Vagina (tissue), 2 donors: Measurements from ENCODE around the gene MYL2.

ENCODE experiments used
- CTCF ChIP-seq, 3 experiments: fragments of 450-650 bp in 2 of 3; fragments of 200-600 bp in 1 of 3; sonication (generic) in 1 of 3; IDR thresholded peaks; one replicate each; pipeline ENCODE4 v1.5.1; 2017 to 2019; ENCODE audit warnings: antibody characterized with exemption in 3 of 3, mild to moderate bottlenecking in 2 of 3, moderate library complexity in 2 of 3
- POLR2A ChIP-seq, 2 donors: fragments of 450-650 bp; IDR thresholded peaks; one replicate each; pipeline ENCODE4 v1.6.1; 2017; ENCODE audit warnings: antibody characterized with exemption in 2 of 2, mild to moderate bottlenecking in 2 of 2, moderate library complexity in 2 of 2
- POLR2AphosphoS5 ChIP-seq, 2 donors: sonication (generic); formaldehyde crosslinking; IDR thresholded peaks; one replicate each; pipeline ENCODE4 v1.9.0; 2017; ENCODE audit warnings: antibody characterized with exemption in 2 of 2, mild to moderate bottlenecking in 2 of 2, low read depth in 1 of 2; ENCODE audit not compliant: insufficient read depth in 1 of 2

GRCh38 chr12:110930348-110931314, 10.3 kb upstream of the MYL2 start:
- no peak for TF ChIP-seq CTCF (IDR thresholded peaks at IDR 0.05)
- TF ChIP-seq POLR2A (IDR thresholded peaks at IDR 0.05), result no peak
- no peak for TF ChIP-seq POLR2AphosphoS5 (IDR thresholded peaks at IDR 0.05; ENCODE audit: insufficient read depth in 1 of 2, low read depth in 1 of 2)
